Gastroesophageal sphincter (tissue), 3 donors: ENCODE measurements around the gene PPARG.

Experiments
- EP300 ChIP-seq: sonication (generic); formaldehyde crosslinking; IDR thresholded peaks from one replicate; pipeline ENCODE4 v1.6.1; 2017; ENCODE audit warnings: antibody characterized with exemption, mild to moderate bottlenecking
- POLR2AphosphoS5 ChIP-seq: sonication (generic); formaldehyde crosslinking; IDR thresholded peaks from one replicate; pipeline ENCODE4 v1.6.1; 2017; ENCODE audit warnings: antibody characterized with exemption
- TF ChIP-seq, protein P1 (sequence below), 4 experiments: fragments of 200-600 bp in 2 of 4; fragments of 450-650 bp in 2 of 4; sonication (generic) in 1 of 4; IDR thresholded peaks; one replicate each; pipeline ENCODE4 v1.5.1; 2017 to 2019; ENCODE audit warnings: antibody characterized with exemption in 4 of 4, mild to moderate bottlenecking in 2 of 4, moderate library complexity in 2 of 4

DNA sequence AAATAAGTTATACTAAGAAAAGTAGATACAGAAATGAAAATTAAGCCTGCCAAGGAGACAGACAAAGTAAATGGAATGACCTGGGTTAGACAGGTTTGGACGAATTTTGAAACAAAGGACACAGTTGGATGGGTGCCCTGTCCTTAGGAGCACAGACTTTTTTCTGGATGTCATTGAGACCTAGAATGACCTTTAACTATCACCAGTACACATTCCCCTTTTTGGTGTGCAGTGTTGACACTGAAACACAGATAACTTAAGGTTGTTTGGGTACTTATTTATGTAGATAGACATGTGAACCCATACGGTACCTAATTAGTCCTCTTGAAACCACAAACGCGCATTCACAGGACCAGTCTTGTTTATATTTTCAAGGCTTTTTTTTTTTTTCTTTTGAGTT is 86.7 kb downstream of the PPARG start:
- TF ChIP-seq, protein P1, sequence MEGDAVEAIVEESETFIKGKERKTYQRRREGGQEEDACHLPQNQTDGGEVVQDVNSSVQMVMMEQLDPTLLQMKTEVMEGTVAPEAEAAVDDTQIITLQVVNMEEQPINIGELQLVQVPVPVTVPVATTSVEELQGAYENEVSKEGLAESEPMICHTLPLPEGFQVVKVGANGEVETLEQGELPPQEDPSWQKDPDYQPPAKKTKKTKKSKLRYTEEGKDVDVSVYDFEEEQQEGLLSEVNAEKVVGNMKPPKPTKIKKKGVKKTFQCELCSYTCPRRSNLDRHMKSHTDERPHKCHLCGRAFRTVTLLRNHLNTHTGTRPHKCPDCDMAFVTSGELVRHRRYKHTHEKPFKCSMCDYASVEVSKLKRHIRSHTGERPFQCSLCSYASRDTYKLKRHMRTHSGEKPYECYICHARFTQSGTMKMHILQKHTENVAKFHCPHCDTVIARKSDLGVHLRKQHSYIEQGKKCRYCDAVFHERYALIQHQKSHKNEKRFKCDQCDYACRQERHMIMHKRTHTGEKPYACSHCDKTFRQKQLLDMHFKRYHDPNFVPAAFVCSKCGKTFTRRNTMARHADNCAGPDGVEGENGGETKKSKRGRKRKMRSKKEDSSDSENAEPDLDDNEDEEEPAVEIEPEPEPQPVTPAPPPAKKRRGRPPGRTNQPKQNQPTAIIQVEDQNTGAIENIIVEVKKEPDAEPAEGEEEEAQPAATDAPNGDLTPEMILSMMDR (IDR thresholded peaks at IDR 0.05), result no peak
- no peak for TF ChIP-seq POLR2AphosphoS5
- TF ChIP-seq EP300, result no peak
